ENCODE measurements around the gene C21orf91.

The C21orf91 gene

DNA sequence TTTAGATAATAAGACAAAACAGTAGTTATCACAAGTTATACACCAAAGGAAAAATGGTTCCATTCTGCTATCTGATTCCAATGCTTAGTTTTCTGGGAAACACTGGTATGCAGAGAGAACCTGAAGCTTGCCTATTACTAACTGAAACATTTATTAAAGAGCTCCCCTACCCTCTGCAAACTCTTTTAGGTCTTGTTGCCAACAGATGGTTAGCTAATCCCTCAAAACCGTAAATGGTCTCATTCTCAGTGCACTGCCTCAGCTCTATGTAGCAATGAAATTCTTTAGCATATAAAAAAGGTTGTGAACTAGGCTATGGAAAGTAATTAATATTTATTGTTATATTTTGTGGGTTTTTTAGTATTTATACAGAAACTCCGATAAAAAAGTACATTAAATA is 20.4 kb downstream of the C21orf91 start:
- TF ChIP-seq, protein P1, sequence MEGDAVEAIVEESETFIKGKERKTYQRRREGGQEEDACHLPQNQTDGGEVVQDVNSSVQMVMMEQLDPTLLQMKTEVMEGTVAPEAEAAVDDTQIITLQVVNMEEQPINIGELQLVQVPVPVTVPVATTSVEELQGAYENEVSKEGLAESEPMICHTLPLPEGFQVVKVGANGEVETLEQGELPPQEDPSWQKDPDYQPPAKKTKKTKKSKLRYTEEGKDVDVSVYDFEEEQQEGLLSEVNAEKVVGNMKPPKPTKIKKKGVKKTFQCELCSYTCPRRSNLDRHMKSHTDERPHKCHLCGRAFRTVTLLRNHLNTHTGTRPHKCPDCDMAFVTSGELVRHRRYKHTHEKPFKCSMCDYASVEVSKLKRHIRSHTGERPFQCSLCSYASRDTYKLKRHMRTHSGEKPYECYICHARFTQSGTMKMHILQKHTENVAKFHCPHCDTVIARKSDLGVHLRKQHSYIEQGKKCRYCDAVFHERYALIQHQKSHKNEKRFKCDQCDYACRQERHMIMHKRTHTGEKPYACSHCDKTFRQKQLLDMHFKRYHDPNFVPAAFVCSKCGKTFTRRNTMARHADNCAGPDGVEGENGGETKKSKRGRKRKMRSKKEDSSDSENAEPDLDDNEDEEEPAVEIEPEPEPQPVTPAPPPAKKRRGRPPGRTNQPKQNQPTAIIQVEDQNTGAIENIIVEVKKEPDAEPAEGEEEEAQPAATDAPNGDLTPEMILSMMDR (conservative IDR thresholded peaks at IDR 0.05; ENCODE audit: low read depth, low read length): no peak
- no peak overlapping the region for H3K4me2 ChIP-seq
- no peaks in the 10 kb centered on the region for H3K27me3 ChIP-seq (ENCODE audit: insufficient read depth, low read depth)
- no peak overlapping the region for H3K27ac ChIP-seq
- no peak overlapping the region for H3K9ac ChIP-seq
- no peaks in the 10 kb centered on the region for H4K20me1 ChIP-seq (ENCODE audit: insufficient read depth)
- H3K4me3 ChIP-seq (IDR thresholded peaks at IDR 0.05; ENCODE audit: insufficient read depth, low read depth, low read length): no peak overlapping the region
- no peaks in the 10 kb centered on the region for H3K36me3 ChIP-seq (ENCODE audit: insufficient read depth)
- H3K79me2 ChIP-seq (ENCODE audit: insufficient read depth, low read depth): no peaks in the 10 kb centered on the region; the same call in 1 of the 2 replicates
- H2AFZ ChIP-seq (ENCODE audit: low read depth): no peak overlapping the region
- peaks cover 51% of the 10 kb centered on the region for H3K4me1 ChIP-seq (ENCODE audit: low read depth, poor library complexity, severe bottlenecking)

DNA sequence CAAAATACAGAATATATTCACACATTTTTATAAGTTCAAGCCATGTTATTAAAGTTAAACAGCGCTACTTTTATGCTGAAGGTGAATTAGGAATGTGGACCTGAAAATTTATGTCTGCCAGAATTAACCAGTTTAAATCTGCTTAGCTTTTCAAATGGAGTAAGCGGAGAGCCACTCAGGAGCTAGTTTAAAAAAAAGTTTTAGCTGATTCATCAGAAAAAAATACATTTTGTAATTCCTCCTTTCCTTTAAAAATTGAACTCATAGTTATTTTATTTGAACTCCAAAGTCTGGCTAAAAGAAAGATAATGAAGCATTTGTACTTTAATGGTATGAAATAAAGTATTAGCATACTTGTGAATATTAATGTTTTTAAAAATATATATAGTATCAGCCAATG is 21.2 kb downstream of the C21orf91 start:
- Histone ChIP-seq H3K4me1 (ENCODE audit: low read depth, poor library complexity, severe bottlenecking) (peaks cover 59% of the 10 kb centered on the region), H3K4me2 (no peak overlapping the region), H3K36me3 (ENCODE audit: insufficient read depth) (no peaks in the 10 kb centered on the region), H3K9ac (no peak overlapping the region), H3K27me3 (ENCODE audit: insufficient read depth, low read depth) (no peaks in the 10 kb centered on the region), H4K20me1 (ENCODE audit: insufficient read depth) (no peaks in the 10 kb centered on the region), H3K27ac (no peak overlapping the region), H3K79me2 (ENCODE audit: insufficient read depth, low read depth) (no peaks in the 10 kb centered on the region; the same call in 1 of the 2 replicates), H3K4me3 (IDR thresholded peaks at IDR 0.05; ENCODE audit: insufficient read depth, low read depth, low read length) (no peak overlapping the region), H2AFZ (ENCODE audit: low read depth) (no peak overlapping the region)
- TF ChIP-seq, protein P1 (conservative IDR thresholded peaks at IDR 0.05; ENCODE audit: low read depth, low read length): no peak

DNA sequence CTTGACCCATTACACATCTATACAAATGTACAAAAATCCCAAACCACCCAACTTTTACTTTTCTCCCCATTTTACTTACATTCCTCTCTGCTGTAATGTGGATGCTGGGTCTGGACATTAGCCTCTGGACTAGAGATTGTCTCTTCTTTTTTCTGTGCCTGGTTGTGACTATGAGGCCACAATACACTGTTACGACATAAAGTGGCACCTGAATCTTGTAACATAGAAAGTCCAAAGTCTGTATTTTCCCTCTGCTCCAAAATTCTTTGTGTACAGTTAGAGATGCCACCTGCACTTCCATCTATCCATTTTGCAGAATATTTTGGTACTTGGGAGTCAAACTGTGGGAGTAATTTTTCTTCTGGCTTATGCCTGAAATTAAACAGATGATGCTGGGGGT is 22.7 kb downstream of the C21orf91 start:
- H3K27ac ChIP-seq: no peak overlapping the region
- H4K20me1 ChIP-seq (ENCODE audit: insufficient read depth): no peaks in the 10 kb centered on the region
- no peak overlapping the region for H2AFZ ChIP-seq (ENCODE audit: low read depth)
- H3K79me2 ChIP-seq (ENCODE audit: insufficient read depth, low read depth): no peaks in the 10 kb centered on the region; the same call in 1 of the 2 replicates
- H3K36me3 ChIP-seq (ENCODE audit: insufficient read depth): no peaks in the 10 kb centered on the region
- no peaks in the 10 kb centered on the region for H3K27me3 ChIP-seq (ENCODE audit: insufficient read depth, low read depth)
- no peak overlapping the region for H3K9ac ChIP-seq
- TF ChIP-seq, protein P1 (conservative IDR thresholded peaks at IDR 0.05; ENCODE audit: low read depth, low read length): no peak
- H3K4me1 ChIP-seq (ENCODE audit: low read depth, poor library complexity, severe bottlenecking): peaks cover 74% of the 10 kb centered on the region
- H3K4me3 ChIP-seq (IDR thresholded peaks at IDR 0.05; ENCODE audit: insufficient read depth, low read depth, low read length): no peak overlapping the region
- H3K4me2 ChIP-seq: no peak overlapping the region

DNA sequence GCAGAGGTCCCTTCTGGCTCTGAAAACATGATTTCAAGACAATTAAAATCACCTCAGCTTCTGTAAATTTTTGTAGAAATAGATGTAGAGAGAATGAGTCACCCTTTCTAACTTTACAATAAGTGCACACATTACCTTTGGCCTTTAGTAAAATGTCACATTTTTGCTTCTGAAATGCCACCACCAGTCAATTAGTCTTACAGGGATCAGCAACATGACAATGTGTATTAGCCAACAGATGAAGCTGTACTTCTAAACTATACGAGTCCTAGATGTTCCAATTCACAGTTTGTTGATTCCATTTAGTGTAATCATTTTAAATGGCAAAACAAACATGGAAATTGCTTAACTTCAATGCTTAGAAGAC is 23.1 kb downstream of the C21orf91 start:
- no peaks in the 10 kb centered on the region for H3K27me3 ChIP-seq (ENCODE audit: insufficient read depth, low read depth)
- no peaks in the 10 kb centered on the region for H4K20me1 ChIP-seq (ENCODE audit: insufficient read depth)
- no peak overlapping the region for H2AFZ ChIP-seq (ENCODE audit: low read depth)
- peaks cover 79% of the 10 kb centered on the region for H3K4me1 ChIP-seq (ENCODE audit: low read depth, poor library complexity, severe bottlenecking)
- no peak overlapping the region for H3K9ac ChIP-seq
- TF ChIP-seq, protein P1 (conservative IDR thresholded peaks at IDR 0.05; ENCODE audit: low read depth, low read length): no peak
- H3K79me2 ChIP-seq (ENCODE audit: insufficient read depth, low read depth): no peaks in the 10 kb centered on the region; the same call in 1 of the 2 replicates
- no peak overlapping the region for H3K4me2 ChIP-seq
- H3K27ac ChIP-seq: no peak overlapping the region
- no peak overlapping the region for H3K4me3 ChIP-seq (IDR thresholded peaks at IDR 0.05; ENCODE audit: insufficient read depth, low read depth, low read length)
- H3K36me3 ChIP-seq (ENCODE audit: insufficient read depth): no peaks in the 10 kb centered on the region
